ENCODE measurements around the gene GMCL1.
"Not testable (repeated sequence)": the region's sequence is repeated elsewhere in the genome, so short reads cannot be mapped to it uniquely, and the experiment has no call there.

The GMCL1 gene, protein sequence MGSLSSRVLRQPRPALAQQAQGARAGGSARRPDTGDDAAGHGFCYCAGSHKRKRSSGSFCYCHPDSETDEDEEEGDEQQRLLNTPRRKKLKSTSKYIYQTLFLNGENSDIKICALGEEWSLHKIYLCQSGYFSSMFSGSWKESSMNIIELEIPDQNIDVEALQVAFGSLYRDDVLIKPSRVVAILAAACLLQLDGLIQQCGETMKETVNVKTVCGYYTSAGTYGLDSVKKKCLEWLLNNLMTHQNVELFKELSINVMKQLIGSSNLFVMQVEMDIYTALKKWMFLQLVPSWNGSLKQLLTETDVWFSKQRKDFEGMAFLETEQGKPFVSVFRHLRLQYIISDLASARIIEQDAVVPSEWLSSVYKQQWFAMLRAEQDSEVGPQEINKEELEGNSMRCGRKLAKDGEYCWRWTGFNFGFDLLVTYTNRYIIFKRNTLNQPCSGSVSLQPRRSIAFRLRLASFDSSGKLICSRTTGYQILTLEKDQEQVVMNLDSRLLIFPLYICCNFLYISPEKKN

DNA sequence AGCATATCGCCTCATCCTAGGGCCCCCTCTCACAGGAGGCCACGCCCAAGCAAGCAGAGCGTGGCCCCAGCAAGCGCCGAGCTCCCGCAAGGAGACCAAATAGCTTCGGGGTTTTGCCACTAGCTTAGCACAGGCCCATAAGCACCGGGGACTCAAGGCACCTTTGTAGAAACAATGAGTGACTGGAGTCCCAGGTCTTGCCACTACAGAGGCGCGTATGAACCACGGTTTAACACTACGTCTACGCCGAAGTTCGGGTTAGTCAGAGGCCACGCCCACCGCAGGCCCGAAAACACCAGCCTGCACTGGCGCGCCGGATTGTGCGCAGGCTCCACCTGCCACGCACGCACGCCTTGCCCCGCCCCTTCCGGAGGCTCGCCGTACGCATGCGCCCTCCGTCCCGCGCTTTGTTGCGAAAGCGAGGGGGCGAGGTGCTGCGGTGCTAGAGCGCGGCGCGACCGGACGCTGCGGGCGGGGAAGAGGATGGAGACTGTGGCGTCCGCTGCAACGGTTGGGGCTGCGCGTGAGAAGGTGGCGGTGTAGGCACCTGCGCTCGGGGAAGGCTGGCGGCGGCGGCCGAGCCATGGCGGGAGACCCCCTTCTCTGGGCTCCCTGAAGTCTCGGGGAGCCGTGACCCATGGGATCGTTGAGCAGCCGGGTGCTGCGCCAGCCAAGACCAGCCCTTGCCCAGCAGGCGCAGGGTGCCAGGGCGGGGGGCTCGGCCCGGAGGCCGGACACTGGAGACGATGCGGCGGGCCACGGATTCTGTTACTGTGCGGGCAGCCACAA lies at the start of gene GMCL1:
Gene GMCL1, plus strand, starts transcription at position 405 of the 789 bp plus-strand sequence. Its CDS starts 233 bp downstream, at position 638.
- DNase-seq: peak; percentile 49

DNA sequence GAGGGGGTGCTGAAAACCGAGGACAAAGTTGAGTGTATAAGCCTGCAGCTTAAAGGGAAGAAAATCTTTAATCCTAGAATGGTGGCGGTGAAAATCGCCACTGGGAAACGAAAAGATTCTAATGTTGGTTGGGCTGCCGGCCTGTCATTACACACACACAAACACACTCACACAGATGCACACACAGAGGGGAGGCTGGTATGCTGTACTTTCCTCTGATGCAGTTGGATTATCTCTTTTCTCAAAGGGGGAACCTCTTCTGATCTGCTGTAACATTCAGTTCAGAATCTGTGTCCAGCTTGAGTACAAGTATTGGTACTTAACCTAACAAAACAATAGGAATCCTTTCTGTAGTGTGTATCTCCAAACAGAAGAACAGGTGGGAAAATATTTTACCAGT lies 48.5 kb upstream of the GMCL1 start:
- no peak for DNase-seq

DNA sequence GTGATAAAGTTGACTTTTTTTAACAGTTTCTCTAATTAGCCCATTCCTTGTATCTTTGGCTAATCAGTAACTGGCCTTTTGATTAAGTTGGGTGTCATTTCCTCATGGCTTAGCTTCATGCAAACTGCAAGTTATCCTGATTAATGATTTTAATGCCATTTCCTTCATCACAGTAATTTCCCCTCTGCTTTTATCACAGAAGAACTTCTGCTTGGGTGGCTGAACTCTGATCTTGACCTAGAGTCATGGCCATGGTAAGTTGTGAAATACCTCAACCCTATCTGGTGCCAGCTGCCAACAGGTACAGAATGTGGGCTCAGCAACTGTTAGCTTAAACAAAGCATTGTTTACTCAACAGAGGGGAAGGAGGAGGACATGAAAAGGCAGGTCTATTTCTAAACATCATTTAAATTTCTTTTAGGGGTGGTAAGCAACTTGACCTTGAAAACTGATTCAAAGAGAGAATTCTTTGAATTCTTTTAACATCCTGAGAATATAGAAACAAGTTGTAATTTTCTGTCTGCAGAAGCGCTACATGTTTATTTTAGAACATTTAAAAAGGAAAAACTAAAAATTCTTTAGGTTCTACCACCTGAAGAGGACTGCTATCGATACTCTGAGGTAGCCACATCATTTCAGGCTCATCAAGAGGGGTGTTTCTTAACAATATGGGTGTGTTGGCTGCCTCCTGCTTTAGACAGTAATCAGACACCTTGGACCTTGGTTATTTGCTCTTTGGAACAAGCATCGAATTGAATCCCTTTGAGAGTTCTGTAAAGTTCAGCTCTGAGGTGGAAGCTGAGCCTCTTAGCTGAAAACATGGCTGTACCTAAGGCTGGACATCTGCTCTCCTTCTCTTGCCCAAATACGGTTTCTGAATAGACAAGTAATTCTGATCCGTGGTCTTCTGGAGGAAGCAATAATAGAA lies 47.9 kb upstream of the GMCL1 start:
- DNase-seq: no peak

DNA sequence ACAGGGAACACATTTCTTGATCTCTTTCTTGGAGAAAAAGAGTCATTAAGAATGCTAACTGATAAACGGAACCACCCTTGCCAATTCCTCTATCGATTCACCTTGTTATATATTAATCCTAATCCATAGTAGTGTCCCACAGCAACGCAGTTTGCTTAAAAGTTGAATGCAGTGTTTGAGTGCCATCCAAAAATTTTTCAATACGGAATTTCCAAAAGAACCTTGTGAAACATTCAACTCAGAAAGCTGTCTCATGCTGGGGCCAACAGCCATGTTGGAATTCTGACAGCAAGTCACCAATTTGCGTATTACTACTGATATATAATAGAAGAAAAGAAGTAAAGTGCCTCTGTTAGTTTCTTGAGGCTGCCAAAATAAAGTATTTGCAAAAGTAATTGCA lies 45.2 kb upstream of the GMCL1 start:
- DNase-seq: no peak

DNA sequence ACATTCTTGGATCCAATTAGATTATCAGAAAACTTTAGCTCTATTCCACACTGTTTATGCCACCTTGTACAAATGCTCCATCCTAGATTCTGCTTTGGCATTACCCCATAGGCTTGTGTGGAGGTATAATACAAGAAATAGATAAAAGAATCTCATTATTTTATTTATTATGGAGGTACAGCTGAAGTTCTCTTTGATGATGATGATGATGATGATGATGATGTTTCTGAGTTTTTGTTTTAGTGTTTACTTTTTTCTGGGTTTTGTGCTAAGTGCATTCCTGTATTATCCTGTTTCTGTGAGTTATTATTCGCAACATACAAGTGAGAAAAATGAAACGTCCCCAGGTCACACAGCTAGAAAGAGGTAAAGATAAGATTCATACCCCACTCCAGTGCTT lies 44.1 kb upstream of the GMCL1 start:
- DNase-seq: no peak

DNA sequence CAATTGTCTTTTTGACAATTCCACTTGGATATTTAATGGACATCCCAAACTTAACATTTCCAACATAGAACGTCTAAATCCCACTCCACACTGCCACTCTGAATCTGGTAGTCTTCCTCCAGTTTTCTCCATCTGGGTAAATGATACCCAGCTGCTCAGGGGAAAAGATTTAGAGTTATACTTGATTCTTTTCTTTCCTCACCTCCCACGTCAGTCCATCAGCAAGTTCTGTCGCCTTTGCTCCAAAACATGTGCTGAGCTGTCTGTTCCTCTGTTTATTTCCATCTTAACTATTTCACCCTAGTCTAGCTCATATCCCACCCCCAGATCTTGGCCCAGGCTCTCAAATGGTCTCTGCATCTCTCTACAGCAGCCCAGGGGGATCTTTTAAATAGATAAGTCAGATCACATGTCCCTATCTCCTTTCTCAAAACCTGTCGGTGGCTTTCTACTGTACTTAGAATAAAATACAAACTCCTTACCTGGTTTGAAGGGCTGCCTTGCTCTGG lies 43.4 kb upstream of the GMCL1 start:
- DNase-seq: no peak

DNA sequence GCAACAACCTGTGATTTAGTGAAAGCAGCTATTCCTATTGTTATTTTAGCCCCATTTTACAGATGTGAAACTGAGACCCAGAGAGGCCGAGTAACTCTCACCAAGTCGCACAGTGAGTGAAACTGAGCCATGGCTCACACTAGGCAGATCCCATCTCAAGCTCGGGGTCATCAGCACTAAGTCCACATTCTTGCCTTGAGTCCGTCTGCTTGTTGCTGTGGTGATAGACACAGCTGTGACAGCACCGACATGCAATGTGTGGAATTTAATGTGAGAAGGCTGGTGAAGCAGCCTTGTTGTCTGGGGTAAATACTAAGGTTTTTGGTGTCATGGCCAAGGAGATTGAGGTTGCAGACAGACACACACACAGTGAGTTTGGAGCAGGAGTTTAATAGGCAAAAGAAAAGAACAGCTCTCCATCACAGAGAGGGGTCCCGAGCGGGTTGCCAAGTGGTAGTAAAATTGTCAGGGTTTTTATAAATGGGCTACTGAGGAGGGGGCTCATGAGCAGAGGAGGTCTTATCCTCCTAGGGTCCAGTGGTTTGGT lies 40.2 kb upstream of the GMCL1 start:
- no peak for DNase-seq

DNA sequence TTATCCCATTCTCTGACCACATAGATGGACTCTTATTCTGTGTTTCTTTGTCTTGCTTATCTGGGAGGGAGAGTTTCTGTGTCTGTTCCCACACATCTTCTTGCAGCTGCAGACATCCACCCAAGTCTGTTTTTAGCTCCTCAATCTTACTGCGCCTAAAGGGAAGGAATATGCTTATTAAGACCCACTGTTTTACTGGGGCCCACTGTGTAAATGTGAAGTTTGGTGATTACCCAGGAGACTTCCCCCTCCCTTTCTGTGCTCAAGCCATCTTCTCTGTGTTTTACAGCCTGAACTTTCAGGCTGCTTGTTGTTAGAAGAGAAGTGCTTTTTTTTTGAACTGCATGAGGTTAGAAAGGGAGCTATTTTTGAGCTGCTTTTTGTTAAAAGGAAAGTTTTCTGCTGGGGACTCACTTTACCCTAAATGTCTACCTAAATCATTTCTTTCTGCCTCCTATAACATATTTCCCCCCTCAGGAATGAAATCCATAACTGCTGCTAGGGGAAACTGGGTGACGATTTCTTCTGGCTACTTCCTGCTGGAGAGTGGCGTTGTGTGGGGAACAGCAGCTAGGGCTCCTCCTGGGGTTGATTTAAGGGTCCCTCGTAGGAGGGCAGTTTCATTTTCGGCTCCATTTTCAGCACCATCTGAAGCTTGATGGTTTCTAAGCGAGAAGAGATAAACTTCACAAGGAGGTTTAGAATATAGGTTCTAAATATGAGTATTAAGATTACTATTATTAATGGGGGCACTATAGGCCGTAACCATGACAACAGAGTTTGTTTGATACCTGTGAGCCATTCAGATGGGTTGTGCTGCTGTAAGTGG lies 39.5 kb upstream of the GMCL1 start:
- DNase-seq: no peak

DNA sequence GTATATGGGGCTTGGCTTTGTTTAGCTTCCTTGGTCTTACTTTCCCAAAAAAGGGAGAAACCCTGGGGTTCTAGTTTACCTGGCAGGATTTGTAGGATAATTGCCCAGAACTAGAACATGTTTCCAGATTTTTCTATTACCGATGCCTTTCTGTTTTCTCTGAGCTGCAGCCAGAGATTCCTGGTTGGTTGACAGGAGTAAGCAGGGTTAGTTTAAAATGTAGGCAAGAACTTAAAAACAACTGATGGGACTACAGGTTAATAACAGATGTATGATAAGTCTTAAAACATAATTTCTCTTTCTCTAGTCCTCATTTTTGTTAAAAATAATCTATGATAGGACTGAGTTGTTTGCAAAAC lies 38.9 kb upstream of the GMCL1 start:
- no peak for DNase-seq

DNA sequence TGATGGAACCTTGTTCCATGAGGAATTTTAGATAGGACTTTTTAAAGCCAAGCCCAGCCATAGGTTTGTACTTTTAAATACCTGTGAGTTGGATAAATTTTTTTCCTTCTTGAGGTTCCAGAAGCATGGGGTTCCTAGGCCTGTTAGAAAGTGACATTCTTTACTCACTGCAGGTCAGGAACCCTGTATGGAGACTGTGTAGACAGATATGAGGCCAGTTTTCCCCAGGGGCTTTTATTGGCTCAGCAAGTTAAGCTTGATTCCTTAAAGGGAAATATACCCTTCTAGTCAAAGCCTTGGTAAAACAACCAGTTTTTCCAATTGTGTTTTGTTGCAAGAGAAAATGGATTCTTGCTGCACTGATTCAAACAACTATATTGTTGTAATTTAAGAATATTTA lies 38.4 kb upstream of the GMCL1 start:
- DNase-seq: no peak

DNA sequence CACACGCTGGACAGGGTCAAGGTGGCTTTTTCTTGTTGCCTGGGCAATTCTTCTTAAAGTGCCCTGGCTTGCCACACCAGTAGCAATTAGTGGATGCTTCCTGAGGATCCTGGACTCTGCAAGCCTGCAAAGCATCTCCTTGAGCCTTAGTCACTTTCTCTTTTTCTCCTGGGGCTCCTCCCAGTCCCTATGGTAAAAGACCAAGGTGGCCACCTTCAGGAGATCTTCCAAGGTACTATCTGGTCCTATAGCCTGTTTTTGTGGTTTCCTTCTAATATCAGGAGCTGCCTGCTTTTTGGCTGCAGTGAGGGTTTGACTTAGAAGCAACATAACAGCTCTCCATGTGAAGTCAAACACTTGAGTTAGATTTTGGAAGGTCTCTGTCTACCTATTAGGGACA lies 33.3 kb upstream of the GMCL1 start:
- DNase-seq: no peak

DNA sequence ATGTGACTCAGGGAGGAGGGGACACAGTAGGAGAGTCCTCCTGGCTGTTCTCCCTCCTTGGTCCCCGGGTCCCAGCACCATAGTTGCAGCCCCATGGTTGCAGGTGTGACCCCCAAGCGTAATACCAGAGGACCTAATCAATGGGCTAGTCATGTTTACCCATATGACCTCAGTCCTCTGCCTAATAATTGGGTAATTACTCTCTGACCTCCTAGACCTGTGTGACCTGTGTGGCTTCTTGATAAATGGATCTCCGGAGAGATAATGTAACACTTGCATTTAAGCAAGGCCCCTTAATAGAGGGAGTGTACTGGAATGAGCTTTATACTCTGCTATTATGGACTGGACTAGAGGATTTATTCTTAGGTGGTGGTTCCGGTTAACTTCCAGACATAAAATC lies 32.2 kb upstream of the GMCL1 start:
- DNase-seq: no peak

DNA sequence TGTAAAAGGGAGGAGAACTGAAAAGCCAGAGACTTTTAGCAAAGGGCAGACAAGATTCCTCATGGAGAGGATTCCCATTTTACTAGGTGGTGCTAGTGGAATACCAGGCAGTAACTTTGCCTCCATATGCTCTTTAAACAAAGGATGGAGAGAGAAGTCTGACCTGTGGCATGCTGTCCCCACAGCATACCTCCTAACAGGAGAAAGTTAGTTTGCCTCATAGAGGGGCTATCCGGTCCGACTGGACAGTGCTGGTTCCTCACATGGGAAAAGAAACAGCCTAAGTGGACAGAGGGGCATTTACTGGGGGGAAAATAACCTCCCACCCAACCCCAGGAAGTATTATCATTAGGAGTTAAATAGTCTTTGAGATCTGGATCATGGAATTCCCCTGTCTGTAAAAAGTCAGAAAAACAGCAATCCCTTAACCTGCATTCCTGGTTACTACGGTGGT lies 31.6 kb upstream of the GMCL1 start:
- DNase-seq: no peak

DNA sequence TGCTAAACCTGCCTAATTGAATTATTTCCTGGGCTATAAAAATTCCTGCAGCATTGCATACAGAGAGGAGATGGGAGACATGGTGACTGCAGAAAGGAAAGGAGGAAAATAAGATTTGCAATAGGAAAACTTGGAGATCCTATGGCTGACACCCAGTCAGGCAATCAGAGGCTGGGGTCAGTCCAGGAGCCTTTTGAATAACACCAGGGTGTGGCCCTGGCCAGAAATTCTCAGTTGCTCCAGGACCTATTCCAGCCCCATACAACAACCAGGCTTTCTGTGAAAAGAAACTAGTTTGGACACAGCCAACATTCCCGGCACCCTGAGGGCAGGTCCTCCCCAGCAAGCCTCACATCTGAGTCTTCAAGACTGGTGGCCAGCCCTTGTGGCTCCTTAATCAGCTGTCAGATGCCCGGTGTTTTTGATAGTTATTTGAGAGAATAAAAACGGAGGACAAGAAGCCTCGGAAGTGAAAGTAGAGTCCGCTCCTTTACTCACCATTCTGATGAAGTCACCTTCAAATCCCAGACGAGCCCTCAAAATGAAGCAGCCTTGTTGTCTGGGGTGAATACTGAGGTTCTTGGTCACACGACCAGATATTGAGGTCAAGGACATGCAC lies 31.1 kb upstream of the GMCL1 start:
- no peak for DNase-seq

DNA sequence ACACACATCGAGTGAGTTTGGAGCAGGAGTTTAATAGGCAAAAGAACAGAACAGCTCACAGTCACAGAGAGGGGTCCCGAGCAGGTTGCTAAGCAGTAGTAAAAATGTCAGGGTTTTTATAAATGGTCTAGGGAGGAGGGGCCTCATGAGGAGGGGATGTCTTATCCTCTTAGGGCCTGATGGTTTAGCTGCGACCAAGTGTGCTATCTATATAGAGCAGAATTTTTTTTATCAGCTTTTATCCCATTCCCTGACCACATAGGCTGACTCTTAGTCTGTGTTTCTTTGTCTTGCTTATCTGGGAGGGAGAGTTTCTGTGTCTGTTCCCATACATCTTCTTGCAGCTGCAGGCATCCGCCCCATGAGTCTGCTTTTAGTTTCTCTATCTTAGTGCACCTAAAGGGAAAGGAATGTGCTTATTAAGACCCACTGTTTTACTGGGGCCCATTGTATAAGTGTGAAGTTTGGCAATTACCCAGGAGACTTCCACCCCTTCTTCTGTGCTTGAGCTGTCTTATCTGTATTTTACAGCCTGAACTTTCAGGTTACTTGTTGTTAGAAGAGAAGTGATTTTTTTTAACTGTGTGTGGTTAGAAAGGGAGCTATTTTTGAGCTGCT lies 30.4 kb upstream of the GMCL1 start:
- DNase-seq: no peak

DNA sequence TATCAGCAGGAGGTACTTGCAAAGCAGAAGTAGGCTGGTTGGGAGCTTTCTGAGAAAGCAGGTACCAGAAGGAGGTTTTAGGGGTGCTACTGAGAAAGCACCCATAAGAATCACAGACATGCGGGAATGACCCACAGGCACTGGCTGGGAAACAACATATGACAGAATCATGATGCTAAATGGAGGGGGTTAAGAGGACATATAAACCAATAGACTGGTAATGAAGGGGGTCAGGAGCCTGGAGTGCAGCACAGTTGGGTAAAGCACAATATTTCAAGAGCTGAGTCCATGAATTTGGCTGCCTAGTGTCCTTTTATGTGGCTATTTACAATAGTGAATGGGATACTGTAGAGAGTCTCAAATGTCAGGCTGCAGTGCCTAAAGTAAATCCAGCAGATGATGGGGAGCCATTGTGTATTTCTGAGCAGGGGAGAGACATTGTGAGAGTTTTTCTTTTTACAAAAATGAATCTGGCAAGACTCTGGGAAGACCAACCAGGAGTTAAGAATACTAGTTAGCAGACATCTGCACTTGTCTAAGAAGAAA lies 27.6 kb upstream of the GMCL1 start:
- DNase-seq: no peak

DNA sequence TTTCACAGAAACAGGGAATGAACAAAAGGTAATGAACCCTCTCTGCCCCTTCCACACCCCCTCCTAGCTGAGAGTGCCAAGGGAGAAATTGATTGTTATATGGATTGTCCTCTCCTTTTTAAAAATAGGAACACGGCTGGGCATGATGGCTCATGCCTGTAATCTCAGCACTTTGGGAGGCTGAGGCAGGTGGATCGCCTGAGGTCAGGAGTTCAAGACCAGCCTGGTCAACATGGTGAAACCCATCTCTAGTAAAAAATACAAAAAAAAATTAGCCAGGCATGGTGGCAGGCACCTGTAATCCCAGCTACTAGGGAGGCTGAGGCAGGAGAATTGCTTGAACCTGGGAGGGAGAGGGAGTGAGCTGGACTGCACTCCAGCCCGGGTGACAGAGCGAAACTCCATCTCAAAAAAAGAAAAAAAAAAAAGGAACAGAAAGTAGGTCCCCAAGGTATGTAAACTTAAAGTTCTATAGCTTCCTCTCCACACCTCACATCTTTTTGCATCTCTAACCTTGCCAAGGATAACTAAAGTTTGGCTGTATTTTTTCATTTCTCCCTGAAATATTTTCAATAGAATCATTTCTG lies 26.6 kb upstream of the GMCL1 start:
- not testable (repeated sequence) for DNase-seq

DNA sequence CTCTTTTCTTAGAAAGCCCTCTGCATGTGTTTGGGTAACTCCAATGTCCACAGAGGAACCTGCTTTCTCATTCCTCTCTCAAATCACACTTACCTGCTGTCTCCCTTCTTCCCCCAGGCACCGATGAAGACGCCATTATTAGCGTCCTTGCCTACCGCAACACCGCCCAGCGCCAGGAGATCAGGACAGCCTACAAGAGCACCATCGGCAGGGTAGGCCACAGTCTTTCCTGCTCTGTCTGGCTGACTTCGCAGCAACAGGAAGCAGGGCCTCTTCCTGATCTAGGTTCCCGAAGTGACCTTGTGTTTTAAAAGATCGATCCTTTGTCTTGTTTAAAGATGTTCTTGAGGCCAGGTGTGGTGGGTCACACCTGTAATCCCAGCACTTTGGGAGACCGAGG lies 25.0 kb upstream of the GMCL1 start:
- no peak for DNase-seq

DNA sequence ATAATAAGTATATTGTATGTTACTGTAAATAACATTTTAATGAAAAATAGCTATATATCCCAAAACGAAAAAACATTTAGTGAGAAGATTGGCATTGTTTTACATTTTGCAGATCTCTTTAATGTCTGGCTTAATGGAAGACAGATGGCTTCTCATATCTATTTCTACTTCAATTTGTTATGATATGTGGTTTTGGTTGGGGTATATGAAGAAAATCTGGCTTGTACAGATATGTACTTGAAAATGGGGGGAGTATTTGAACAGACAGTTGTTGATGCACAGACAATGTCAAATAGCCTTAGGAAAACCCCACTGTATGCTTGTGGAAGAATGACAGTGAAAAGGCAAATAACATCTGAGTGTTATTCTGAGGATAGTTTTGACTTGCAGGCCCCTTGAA lies 23.6 kb upstream of the GMCL1 start:
- DNase-seq: no peak

Measured in NCI-H187 treated with DMSO at 0.1 percent for 48 hours (cell line).